NCI-H1048 (cell line): ENCODE measurements around the gene ARID5B.

Source experiments
- DNase-seq: peaks from one replicate; lab custom pipeline; 2025; lab: John Stamatoyannopoulos, UW

ARID5B gene

DNA sequence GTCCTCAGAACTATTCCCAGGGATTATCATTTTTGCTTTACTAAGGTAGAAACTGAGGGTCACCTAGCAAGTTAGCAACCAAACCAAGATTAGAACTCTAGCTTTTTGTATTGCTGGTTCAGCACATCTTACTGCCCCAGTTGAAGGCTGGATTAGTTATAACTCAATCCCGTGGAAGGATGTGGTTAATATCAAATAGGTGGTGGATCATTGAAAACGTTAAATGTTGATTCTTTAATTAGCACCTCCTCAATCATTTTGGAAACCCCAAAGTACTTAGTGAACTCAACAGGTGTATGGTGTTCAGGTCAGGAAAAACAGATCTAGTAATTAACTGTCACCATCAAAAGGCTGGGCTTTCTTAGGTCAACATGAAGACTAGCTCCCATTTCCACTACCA is 152.4 kb downstream of the ARID5B start:
- DNase-seq, result no peak

DNA sequence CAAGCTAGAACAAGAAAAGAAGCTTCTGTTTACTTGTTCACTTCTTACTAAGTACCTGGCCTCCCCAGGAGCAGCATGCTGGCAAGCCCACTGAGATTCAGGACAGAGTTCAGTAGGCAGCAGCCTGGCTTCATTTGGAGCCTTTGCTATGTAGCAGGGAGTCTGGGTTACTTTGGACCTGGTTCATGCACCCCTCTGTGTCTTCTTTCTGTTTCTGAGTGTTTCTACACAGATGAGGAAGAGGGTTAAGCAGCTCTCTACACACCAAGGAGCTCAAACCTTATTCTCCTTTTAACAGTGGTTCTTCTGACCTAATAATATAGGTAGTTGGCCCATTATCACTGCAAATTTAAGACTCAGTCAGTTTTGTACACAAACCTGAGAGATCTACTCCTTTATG is 152.9 kb downstream of the ARID5B start:
- DNase-seq, result no peak

GRCh38 chr10:62054830-62055229 is 153.3 kb downstream of the ARID5B start:
- DNase-seq, result no peak

GRCh38 chr10:62056219-62056618 is 154.7 kb downstream of the ARID5B start:
- no peak for DNase-seq

DNA sequence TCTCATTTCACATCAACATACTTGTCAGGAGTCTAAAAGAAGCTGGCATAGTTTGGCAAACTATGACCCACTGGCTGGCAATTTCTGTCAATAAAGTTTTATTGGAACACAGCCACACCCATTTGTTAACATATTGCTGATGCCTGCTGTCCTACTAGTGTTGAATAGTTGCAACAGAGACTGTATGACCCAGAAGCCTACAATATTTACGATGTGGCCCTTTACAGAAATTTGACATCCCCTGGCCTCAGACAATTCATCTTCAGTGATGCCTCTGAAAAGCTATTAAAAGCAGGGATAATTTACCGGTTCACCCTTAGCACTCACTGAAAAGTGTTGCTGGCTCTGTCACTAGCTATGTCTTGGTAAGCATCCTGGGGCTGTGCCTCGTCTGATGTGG is 155.2 kb downstream of the ARID5B start:
- no peak for DNase-seq

DNA sequence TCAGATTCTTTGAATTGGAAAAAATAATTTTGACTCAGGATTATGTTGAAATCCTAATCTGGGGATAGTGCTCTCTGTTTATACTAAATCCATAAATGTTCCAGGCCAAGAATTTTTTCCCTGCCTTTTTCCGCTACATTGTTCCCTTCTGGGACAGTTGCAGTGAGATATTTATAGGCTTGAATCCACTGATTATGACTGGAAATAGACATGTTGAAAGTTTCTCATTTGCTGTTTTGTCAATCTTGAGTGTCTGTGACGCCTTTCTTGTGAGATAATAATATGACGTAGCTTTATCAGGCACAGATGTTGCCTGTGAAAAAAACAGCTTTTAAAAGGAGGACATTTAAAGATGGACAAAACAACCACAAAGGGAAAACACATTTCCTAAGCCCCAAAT is 155.9 kb downstream of the ARID5B start:
- DNase-seq, result no peak

- no peak for DNase-seq
These were observed 156.4 kb downstream of the ARID5B start for GRCh38 chr10:62057850-62058249.

- DNase-seq, result no peak
These were observed 157.0 kb downstream of the ARID5B start for GRCh38 chr10:62058476-62058875.

DNA sequence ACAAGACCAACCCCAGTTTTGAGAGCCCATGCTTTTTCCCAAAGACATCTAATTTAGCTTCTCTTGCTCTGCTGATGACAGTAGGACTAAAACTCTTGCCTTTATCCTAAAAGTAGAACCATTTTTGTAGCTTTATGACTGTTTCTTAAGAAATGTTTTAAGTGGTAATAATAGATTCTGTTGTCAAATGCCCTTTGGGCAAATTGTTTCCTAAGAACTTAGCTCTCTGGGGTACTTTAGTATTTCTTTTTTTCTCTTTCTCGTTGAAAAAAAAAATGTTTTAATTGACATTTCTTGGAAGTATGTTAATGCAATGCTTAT is 157.4 kb downstream of the ARID5B start:
- DNase-seq, result no peak

- DNase-seq, result no peak
These were observed 157.9 kb downstream of the ARID5B start for GRCh38 chr10:62059217-62059920.

GRCh38 chr10:62062028-62062427 is 160.5 kb downstream of the ARID5B start:
- DNase-seq, result no peak

DNA sequence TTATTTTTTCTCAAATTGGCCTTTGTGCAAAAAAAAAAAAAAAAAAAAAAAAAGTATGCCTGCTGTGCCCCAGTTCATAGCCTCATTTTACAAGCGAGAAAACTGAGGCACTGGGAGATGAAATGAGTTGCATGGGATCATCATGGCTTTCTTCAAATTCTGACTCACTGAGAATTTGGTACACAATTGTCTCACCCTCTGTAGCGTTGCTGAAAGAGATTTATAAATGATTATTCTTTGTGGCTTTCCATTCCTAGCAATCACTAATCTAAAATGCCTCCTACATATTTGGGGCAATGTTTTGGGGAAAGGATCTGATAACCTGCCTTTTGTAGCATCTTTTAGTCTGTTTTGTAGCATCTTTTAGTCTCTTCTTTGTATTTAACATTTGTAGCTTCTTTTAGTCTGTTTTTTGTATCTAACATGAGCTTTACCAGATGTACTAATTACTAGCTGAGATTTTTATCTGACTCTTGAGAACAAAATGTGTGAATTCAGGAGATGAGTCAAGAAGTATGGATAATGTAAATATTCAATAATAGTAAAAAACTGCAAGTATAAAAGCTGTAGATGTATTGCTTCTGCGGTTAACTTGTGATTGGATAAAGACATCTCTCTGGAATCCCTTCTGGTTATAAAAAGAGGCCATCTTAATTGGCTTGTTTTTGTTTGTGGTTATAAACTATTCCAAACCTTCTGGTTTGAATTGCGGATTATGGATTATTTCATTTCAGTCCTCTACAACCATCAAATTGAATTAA is 161.4 kb downstream of the ARID5B start:
- no peak for DNase-seq

DNA sequence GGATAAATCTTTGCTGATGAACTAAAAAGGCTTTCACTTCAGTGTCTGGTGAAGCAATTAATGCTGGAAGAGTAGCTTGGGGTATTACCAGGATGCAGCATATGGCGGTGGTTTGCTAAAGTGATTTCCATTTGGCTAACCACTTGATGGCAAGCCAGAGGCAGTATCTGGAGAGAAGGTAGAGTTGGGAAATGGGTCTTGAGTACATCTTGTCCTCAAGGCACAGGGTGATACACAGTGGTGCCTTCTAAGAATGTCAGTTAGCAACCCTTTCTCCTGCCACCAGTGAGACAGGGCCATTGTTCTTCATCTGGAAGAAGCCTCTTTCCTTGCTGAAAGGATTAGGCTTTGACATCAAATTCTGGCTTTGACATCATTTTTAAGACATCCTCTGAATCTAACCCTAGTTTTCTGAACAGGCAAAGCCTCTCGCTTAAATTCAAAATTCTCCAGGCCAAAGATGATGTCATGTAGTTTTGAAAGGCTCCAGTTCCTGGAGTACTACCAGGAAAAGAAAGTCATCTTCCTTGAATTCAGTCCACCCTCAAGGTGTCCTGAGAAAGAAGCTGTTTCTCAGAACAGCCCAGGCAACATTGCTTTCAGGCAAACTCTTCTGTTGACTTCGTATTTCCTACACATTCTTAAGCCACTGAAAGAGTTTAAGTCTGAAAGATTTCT is 162.4 kb downstream of the ARID5B start:
- no peak for DNase-seq

DNA sequence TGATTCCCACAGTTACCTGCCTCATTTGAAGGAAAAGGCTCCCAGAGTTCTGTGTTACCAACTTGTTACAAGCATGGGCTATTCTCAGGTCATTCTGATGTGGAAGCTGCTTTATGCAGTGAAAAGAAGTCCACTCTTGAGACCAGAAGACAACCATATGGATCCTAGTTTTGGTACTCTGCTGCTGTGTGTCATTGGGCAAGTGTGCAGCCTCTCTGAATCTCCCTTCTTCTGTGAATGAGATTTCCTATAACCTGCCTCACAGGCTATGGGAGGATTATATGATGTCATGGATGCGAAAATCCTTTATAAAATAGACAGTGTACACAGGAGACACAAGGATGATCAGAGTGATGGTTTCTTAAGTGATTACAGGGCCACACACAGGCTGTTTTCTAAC is 166.1 kb downstream of the ARID5B start:
- DNase-seq, result no peak

DNA sequence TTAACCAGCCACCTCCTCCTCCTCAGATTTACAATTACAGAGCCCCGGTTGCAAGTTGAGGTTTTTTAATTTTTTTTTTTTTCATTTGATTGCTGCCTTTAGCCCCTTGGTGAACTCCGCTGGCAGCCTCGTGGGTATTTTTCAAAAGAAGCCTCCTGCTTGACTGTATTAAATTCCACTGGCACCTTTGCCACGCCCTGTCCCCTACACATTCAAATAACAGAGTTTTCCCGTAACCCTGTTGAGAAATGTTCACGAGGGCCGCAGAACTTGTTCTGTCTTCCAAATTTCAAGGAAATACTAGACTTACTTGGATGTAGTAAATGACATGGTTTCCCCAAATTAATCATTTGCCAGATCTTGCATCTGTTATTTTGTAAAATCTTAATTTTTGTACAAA is 167.0 kb downstream of the ARID5B start:
- no peak for DNase-seq

- no peak for DNase-seq
These were observed 168.1 kb downstream of the ARID5B start for GRCh38 chr10:62069452-62070178.

GRCh38 chr10:62071846-62072281 is 170.4 kb downstream of the ARID5B start:
- no peak for DNase-seq

GRCh38 chr10:62072901-62073300 is 171.4 kb downstream of the ARID5B start:
- no peak for DNase-seq

DNA sequence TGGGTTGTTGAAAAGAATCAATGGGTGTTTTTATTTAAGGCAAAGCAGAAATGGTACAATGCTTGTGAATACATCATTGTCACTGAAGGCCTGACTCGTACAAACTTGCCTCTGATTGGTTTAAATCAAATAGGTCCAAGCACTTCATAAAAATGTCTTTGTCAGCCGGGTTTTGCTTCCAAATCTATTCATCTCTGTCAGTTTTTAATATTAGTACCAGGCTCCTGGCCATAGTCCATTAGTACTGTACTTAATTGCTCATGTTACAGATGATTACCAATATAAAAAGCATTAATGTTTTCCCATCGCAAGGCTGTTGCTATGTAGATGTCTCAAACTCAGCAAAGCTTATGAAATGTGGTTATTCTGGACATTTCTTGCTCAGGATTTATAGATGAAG is 171.9 kb downstream of the ARID5B start:
- no peak for DNase-seq

DNA sequence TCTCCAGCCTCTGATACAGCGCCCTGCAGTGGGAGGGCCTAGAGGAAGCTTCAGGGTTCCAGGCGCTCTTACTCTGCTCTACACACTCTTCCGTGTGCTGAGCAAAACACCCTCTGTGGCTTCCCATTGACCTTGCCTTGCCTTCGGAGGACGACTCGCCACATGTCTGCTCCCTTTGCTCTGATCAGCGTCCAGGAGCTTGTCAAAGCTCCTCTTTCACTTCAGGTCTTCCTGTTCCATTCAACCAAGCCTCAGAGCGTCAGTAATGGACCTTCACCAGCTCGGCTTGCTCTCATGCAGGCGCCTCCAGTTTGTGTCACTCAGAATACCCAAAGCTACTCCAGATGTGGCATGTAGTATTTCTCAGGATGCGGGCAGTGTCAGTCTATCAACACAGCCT is 173.9 kb downstream of the ARID5B start:
- no peak for DNase-seq

GRCh38 chr10:62075912-62076311 is 174.4 kb downstream of the ARID5B start:
- DNase-seq, result no peak

GRCh38 chr10:62076891-62077290 is 175.4 kb downstream of the ARID5B start:
- no peak for DNase-seq
